MG63 (cell line): ENCODE results near the gene STK11IP. TPM values are rescaled to one million over a fixed set of nuclear protein-coding genes. Genes with fewer than 3 reads are reported as not detected.
"Not testable (repeated sequence)": the region's sequence is repeated elsewhere in the genome, so short reads cannot be mapped to it uniquely, and the experiment has no call there.

Source experiments
- DNase-seq: peaks from one replicate; pipeline ENCODE4 v3.0.0-alpha.2; 2020
- H3K27me3 ChIP-seq: fragments of 250-450 bp; sonication (Bioruptor Pico); 2 replicates; pipeline ENCODE4 v1.5.1; 2020; ENCODE audit warnings: mild to moderate bottlenecking, moderate library complexity
- H3K36me3 ChIP-seq: fragments of 250-450 bp; sonication (Bioruptor Pico); 2 replicates; pipeline ENCODE4 v1.5.1; 2020; ENCODE audit warnings: mild to moderate bottlenecking, moderate library complexity
- H3K4me3 ChIP-seq: fragments of 250-450 bp; sonication (Bioruptor Pico); 2 replicates; pipeline ENCODE4 v1.5.1; 2020; ENCODE audit warnings: mild to moderate bottlenecking, moderate library complexity
- H3K9me3 ChIP-seq: fragments of 250-450 bp; sonication (Bioruptor Pico); 2 replicates; pipeline ENCODE4 v1.5.1; 2020; ENCODE audit warnings: mild to moderate bottlenecking, moderate library complexity
- total RNA-seq: library from RNA; depleted of rRNA; stranded (reverse); fragments of >200 nt; shearing (Covaris generic); gene quantifications from 2 replicates; pipeline ENCODE4 v1.2.3, GENCODE V29; 2014; ENCODE audit warnings: low replicate concordance

STK11IP gene
- total RNA-seq, 1 experiment from 2014 or later, result 15.8 TPM

DNA sequence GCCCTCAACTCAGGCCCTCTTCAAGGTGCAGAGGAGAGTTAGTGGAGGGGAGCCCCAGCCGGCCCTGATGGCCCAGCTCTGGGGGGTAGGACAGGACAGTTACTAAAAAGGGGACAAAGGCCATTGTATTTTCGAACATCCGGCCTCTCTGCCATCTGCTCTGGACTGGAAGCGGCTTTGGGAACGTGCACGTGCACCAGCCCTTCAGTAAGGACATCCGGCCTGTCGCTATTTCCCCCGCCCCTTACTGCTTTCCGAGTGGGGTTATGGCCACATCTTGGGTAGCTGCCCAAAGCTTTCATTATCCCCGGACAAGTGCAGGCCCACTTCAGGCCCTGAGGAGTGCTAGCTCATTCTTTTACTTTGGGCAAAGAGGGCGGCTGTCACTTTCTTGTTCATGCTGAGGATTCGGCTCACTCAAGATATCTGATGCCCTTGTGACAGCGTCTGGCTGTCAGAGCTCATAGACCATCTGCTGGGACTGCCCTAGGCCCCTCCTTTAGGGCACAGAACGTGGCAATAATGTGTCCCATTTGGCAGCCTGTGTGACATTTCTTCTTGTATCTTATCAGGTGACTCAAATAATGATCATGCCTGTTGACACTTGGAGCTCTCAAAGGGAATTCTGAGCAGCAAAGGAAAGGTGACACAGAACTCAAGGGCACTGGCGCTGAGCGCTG lies 47.3 kb downstream of the STK11IP start:
- no peaks in the 10 kb centered on the region for H3K27me3 ChIP-seq
- no peaks in the 10 kb centered on the region for H3K9me3 ChIP-seq
- H3K4me3 ChIP-seq, result no peak overlapping the region
- peak; percentile 21 for DNase-seq
- H3K36me3 ChIP-seq, result no peaks in the 10 kb centered on the region

- Histone ChIP-seq H3K4me3 (no peak overlapping the region), H3K9me3 (no peaks in the 10 kb centered on the region), H3K27me3 (no peaks in the 10 kb centered on the region), H3K36me3 (no peaks in the 10 kb centered on the region)
- peak; percentile 74 for DNase-seq
Measured at GRCh38 chr2:219645631-219646527, 48.2 kb downstream of the STK11IP start.

GRCh38 chr2:219648176-219648575 lies 50.5 kb downstream of the STK11IP start:
- Histone ChIP-seq H3K27me3 (no peaks in the 10 kb centered on the region), H3K9me3 (0 out of 2 replicates have a peak, but pooled peaks cover 2% of the 10 kb centered on the region), H3K4me3 (no peak overlapping the region), H3K36me3 (no peaks in the 10 kb centered on the region)
- no peak for DNase-seq

DNA sequence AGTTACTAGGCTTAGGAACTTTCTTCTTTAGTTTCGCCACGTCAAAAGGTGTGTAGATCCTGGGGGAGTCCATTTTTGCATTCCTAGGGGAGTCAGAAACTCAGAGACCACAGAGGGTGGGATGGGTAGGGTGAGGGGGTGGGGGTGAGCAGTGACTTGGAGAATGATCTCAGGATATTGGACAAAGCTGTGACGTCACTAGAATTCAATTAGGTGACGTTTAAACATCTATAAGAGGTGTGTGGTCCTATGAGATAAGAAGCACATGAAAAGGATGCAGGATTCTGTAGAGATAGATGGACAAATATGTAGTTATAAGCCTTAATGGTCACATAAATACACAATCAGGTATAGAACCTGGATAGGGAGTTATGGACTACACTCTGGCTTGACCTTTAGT lies 51.3 kb downstream of the STK11IP start:
- peaks cover 2% of the 10 kb centered on the region; the same call in 1 of the 2 replicates for H3K9me3 ChIP-seq
- no peaks in the 10 kb centered on the region for H3K36me3 ChIP-seq
- H3K4me3 ChIP-seq, result no peak overlapping the region
- H3K27me3 ChIP-seq, result no peaks in the 10 kb centered on the region
- DNase-seq, result no peak

DNA sequence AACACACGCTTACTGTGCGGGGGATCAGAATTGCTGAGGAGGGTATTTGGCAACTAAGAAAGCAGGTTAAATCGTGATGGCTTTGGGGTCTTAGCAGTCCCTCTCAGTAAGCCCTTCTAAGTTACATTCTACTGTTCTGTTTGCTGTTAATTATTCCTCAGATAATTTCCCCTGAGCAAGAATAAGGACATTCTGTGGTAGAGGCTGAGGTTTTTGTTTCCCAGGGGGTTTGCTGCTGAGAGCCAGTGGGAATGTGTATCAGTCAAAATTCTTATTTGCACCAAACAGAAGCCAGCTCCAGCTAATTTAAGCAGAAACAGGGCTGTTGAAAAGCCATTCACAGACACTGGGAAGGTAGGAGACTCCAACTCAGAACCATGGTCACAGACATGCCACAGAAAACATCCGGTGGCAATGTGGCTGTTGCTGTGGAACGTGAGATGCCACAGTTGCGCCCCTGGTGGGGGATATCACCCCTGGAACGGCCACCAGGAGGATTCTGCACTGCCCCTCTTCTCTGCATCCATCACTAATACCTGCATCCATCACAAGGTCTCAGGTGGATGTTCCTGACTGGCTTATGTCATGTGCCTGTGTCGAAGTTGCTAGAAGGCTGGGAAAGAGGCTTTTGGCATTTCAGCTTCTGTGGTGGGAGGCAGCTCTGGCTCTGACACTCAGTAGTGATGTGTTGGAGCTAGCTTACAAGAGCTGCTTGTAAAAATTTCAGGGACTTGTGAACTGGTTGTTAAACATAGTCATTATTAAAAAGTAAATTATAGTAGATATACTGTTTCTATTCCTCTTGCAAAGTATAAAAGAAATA lies 53.0 kb downstream of the STK11IP start:
- DNase-seq, result no peak
- no peaks in the 10 kb centered on the region for H3K36me3 ChIP-seq
- no peaks in the 10 kb centered on the region for H3K27me3 ChIP-seq
- peaks cover 8% of the 10 kb centered on the region for H3K9me3 ChIP-seq
- no peak overlapping the region for H3K4me3 ChIP-seq

GRCh38 chr2:219651656-219652055 lies 54.0 kb downstream of the STK11IP start:
- not testable (repeated sequence) for DNase-seq, H3K27me3 ChIP-seq, H3K36me3 ChIP-seq, H3K4me3 ChIP-seq
- H3K9me3 ChIP-seq, result peaks cover 11% of the 10 kb centered on the region

DNA sequence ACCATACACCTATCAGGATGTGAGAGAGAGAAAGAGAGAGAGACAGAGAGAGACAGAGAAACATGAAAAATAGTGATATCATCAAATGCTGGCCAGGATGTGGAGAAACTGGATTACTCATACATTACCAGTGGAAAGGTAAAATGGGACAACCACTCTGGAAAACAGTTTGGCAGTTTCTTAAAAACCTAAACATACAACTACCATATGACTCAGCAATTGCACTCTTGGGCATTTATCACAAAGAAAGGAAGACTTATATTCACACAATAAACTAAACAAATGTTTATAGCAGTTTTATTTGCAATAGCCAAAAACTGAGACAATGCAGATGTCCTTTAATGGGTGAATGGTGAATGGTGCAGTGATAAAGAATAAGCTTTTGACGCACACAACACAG lies 58.9 kb downstream of the STK11IP start:
- no peak for DNase-seq
- H3K9me3 ChIP-seq, result peaks cover 13% of the 10 kb centered on the region

GRCh38 chr2:219658196-219658846 lies 60.7 kb downstream of the STK11IP start:
- Histone ChIP-seq H3K9me3 (peaks cover 11% of the 10 kb centered on the region), H3K4me3 (no peak overlapping the region), H3K36me3 (no peaks in the 10 kb centered on the region), H3K27me3 (no peaks in the 10 kb centered on the region)
- DNase-seq, result peak; percentile 45

More for the DNA sequence above, 58.9 kb downstream of the STK11IP start:
- H3K27me3 ChIP-seq, result no peaks in the 10 kb centered on the region
- H3K4me3 ChIP-seq, result no peak overlapping the region
- no peaks in the 10 kb centered on the region for H3K36me3 ChIP-seq

DNA sequence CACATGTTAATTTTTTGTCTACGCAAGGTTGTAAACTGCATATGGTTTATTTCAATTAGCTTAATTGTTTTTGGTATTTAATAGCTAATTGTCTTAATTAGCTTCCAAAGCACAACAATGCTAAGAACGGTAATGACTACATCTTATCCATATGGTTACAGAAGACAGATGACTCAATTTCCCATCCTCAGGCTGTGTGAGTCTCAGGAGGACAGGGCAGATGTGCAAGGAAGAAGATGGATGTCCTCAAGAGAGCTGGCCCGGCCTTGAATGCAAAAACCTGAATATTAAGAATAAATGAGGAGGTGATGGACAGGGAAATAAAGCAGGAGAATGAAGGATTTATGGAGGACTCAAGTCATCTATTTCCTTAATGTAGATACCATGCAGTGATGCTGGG lies 61.2 kb downstream of the STK11IP start:
- Histone ChIP-seq H3K9me3 (peaks cover 11% of the 10 kb centered on the region), H3K36me3 (no peaks in the 10 kb centered on the region), H3K4me3 (no peak overlapping the region), H3K27me3 (no peaks in the 10 kb centered on the region)
- DNase-seq, result no peak

DNA sequence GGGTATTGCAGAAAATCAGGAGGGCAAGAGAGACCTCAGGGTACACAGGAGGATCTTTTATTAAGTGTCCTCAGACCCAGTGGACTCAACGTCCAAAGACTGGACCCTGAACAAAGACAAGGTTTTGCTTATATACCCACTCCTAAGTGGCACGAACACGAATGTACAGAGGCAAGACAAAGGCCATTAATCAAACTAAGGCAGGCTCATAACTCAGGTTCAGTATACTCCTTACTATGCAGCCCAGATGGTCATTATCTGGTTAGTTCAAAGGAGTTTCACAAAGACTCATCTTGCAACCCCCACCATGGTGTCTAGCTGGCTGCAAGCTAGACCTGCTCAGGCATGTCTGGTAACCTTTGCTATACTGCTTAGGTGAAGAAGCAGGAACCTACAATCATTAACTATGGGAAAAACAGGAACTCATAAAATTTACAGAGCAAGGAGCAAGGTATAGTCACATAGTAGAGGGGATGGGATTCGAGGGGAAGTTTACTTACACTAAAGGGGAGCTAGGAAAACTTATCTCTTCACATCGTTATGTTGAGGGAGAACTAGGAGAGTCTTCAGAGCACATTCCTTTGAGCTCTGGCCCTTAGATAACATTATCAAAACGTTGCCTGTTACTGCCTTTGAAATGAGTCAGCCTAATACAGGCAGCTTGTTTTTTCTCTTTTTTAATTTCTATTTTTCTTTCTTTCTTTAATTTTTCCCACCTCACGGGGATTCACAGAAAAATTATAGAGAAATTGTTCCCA lies 63.7 kb downstream of the STK11IP start:
- no peak for DNase-seq

DNA sequence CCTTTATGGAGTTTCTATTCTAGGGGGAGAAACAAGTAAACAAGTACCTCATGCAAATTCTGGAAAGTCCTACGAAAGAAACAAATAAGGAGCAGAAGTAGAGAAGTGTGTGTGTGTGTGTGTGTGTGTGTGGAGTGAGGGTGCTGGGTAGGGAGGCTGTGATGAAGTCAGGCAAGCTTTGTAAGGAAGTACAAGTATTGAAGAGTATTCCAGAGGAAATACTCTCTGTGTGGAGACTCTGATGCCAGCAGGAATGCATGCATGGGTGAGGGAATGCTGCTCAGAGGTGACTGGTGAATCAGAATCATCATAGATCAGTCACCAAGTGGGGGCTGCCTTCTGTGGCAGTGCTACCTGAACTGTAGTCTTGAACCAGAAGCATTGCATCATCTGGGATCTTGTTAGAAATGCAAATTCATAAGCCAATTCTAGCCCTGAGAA lies 64.3 kb downstream of the STK11IP start:
- Histone ChIP-seq H3K27me3 (no peaks in the 10 kb centered on the region), H3K36me3 (no peaks in the 10 kb centered on the region), H3K9me3 (peaks cover 2% of the 10 kb centered on the region), H3K4me3 (no peak overlapping the region)
- DNase-seq, result no peak

More for the DNA sequence above, 63.7 kb downstream of the STK11IP start:
- Histone ChIP-seq H3K4me3 (no peak overlapping the region), H3K36me3 (no peaks in the 10 kb centered on the region), H3K9me3 (peaks cover 2% of the 10 kb centered on the region), H3K27me3 (no peaks in the 10 kb centered on the region)

DNA sequence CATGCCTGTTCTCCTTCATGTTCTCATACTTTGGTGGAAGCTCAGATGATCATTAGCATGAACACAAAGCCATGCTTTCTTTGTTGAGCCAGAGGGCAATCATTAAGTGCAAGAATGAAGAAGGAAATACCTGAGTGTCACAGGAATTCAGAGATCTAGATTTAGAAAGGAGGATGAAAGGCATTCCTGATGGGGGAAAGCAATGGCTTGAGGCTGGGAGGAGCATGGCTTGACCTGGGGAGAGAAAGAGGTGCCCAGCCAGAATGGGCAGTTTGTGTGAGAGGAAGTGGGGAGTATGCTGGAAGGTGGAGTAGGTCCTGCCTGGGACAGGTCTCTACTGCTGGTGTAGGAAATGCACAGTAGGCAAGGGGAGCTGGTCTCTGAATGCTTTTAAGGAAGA lies 64.9 kb downstream of the STK11IP start:
- no peak for DNase-seq
- H3K27me3 ChIP-seq, result no peaks in the 10 kb centered on the region
- no peaks in the 10 kb centered on the region for H3K36me3 ChIP-seq
- H3K4me3 ChIP-seq, result no peak overlapping the region
- H3K9me3 ChIP-seq, result peaks cover 2% of the 10 kb centered on the region

GRCh38 chr2:219663116-219663762 lies 65.6 kb downstream of the STK11IP start:
- no peak overlapping the region for H3K4me3 ChIP-seq
- H3K9me3 ChIP-seq, result peaks cover 2% of the 10 kb centered on the region
- DNase-seq, result no peak
- H3K36me3 ChIP-seq, result no peaks in the 10 kb centered on the region
- no peaks in the 10 kb centered on the region for H3K27me3 ChIP-seq

DNA sequence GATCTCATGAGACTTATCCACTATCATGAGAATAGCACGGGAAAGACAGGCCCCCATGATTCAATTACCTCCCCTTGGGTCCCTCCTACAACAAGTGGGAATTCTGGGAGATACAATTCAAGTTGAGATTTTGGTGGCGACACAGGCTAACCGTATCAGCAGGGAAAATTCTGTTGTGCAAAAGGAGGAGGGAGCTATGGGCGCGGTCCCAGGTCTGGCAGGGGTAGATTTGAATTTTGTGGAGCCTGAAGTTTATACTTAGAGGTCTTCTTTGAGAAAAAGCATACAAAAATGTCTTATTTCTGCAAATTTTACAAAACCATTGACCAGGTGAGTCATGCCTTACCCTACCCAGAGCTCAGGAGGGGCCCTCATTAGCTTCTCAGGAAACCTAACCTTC lies 66.4 kb downstream of the STK11IP start:
- Histone ChIP-seq H3K27me3 (no peaks in the 10 kb centered on the region), H3K4me3 (no peak overlapping the region), H3K9me3 (peaks cover 2% of the 10 kb centered on the region), H3K36me3 (no peaks in the 10 kb centered on the region)
- no peak for DNase-seq

GRCh38 chr2:219664944-219665343 lies 67.3 kb downstream of the STK11IP start:
- H3K36me3 ChIP-seq, result no peaks in the 10 kb centered on the region
- no peaks in the 10 kb centered on the region for H3K27me3 ChIP-seq
- H3K9me3 ChIP-seq, result peaks cover 2% of the 10 kb centered on the region
- no peak for DNase-seq
- H3K4me3 ChIP-seq, result no peak overlapping the region
